Measurements from ENCODE around the gene RILP.

GRCh38 chr17:1643999-1644492 lies 5.6 kb downstream of the RILP start:
- TF ChIP-seq CTCF (IDR thresholded peaks at IDR 0.05; ENCODE audit: low read depth, low read length, poor library complexity, severe bottlenecking) (no peak), EZH2phosphoT487 (IDR thresholded peaks at IDR 0.05; ENCODE audit: borderline replicate concordance, low read length) (no peak)
